ENCODE data around the gene ANKRD1.

The ANKRD1 gene

DNA sequence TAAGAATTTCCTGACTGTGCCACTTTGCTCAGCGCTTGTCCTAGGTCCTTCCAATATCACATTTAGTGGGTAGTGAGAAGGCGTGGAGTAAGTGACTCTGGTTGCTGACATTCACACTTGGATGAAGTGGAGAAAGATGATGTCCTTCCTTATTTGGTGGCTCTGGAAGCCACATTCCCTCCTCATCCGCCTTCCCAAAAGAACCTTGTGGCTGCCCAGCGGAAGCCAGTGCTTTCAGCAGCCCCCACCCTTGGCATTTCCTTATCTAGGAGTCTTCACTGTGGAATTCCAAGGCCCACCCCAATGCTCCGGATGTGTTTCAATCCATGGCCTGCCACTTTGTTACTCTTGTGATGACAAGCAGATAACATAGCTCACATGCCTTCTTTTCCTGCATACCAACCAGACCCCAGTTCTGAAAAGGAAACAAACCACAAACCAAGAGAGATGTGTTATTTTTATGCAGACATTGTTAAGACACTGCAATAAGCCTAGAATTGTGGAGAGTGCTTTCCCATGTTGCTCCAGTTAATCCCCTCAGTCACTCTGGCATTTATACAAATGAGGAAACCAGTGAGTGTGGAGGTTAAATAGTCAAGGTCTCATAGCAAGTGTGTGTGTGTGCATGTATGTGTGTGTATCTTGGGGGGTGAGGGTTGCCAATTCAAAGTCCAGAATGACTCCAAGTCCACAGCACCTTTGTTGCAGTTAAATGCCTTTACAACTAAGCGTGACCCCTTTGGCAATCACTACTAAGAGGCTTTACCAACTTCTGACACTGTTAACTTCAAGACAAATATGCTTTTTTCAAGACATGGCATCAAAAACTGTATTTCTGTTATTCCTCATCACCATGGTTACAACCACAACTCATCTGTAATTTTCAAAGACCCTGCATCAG is 10.3 kb upstream of the ANKRD1 start:
- Histone ChIP-seq H3K27me3 (ENCODE audit: control insufficient read depth, insufficient read depth, low read length) (no peaks in the 10 kb centered on the region), H3K9ac (ENCODE audit: low read depth, low read length) (peak overlapping the region; percentile 86), H3K4me2 (ENCODE audit: low read length) (peak overlapping the region; percentile 70), H3K4me3 (ENCODE audit: low read length) (peak overlapping the region; percentile 11), H3K4me1 (ENCODE audit: control insufficient read depth, insufficient read depth, low read length) (peaks cover 54% of the 10 kb centered on the region), H3K36me3 (ENCODE audit: insufficient read depth, low read length) (no peaks in the 10 kb centered on the region), H3K9me3 (replicated peaks; ENCODE audit: low read length) (no peaks in the 10 kb centered on the region)

DNA sequence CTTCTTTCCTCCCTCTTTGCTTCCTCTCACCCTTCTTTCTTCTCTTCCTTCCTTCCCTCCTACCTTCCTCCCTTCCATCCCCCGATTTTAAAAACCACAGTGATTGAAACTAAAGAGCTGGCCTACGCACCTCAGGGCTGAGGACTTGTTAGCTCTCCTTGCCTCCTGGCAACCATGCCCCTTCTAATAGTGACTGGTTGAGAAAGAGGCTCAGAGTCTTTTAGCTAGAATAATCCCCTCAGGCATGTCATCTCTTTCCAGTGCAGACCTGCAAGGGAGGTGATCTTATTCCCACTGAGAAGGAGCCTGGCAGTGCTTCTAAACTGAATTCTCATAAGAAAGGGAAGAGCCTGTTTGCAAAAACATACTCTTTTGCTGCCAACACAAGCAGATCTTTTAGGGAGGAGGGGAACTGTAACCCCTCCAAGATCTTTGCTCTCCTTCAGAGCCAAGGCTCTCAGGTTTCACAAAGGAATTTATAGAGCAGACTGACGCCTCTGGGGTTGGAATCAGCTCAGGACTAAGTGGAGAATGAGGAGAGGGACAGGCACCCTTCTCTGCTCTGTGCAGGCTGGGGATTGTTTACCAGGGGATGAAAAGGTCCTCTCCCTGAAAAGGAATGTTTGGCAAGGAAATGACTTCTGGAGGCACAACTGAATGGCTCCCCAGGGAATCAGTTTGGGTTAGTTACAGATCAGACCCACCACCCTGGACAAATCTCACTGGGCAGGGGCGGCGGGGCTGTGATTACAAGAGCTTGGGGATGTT is 9.4 kb upstream of the ANKRD1 start:
- Histone ChIP-seq H3K4me3 (ENCODE audit: low read length) (peak overlapping the region; percentile 49), H3K27me3 (ENCODE audit: control insufficient read depth, insufficient read depth, low read length) (no peaks in the 10 kb centered on the region), H3K4me1 (ENCODE audit: control insufficient read depth, insufficient read depth, low read length) (peaks cover 45% of the 10 kb centered on the region), H3K4me2 (ENCODE audit: low read length) (peak overlapping the region; percentile 70), H3K9ac (ENCODE audit: low read depth, low read length) (peak overlapping the region; percentile 86), H3K9me3 (replicated peaks; ENCODE audit: low read length) (no peaks in the 10 kb centered on the region), H3K36me3 (ENCODE audit: insufficient read depth, low read length) (no peaks in the 10 kb centered on the region)

DNA sequence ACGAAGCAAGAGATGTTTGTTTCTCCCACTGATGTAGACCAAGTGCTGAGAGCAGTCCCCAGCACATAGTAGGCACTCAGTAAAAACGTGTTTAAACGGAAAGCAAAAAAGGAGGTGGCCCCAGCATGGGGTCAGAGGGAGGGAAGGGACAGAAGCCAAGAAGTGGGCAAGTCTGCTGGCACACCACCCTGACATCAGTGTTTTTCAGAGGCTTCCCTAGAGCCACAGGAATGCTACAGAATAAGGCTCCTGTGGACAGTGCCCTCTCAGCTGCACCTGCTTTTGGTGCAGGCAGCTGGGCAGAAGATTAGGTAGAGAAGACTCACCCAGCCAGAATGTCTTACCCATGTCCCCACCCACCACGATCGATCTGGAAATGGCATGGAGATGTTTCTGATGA is 8.3 kb upstream of the ANKRD1 start:
- no peaks in the 10 kb centered on the region for H3K27me3 ChIP-seq (ENCODE audit: control insufficient read depth, insufficient read depth, low read length)
- H3K4me3 ChIP-seq (ENCODE audit: low read length), result peak overlapping the region; percentile 49
- peak overlapping the region; percentile 70 for H3K4me2 ChIP-seq (ENCODE audit: low read length)
- no peaks in the 10 kb centered on the region for H3K9me3 ChIP-seq (replicated peaks; ENCODE audit: low read length)
- peaks cover 51% of the 10 kb centered on the region for H3K4me1 ChIP-seq (ENCODE audit: control insufficient read depth, insufficient read depth, low read length)
- no peaks in the 10 kb centered on the region for H3K36me3 ChIP-seq (ENCODE audit: insufficient read depth, low read length)
- peak overlapping the region; percentile 86 for H3K9ac ChIP-seq (ENCODE audit: low read depth, low read length)

DNA sequence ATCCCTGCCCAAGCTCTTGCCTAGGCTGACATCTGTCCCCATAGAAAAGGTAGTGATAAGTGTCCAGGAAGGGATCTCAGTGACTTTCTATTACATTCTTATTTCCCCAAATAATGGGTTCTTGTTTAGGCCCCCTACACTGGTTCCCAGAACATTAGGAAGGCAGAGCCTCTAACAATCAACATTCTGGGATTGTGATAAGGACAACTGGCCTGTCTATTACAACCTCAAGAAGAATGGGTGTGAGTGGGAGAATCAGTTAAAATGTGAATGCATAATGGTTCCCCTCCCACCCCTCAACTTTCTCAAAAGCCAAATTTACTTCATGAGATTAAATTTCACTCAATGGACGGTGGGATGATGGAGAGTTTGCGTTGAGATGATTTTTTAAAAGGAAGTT is 6.4 kb upstream of the ANKRD1 start:
- no peak overlapping the region for H3K4me2 ChIP-seq (ENCODE audit: low read length)
- no peaks in the 10 kb centered on the region for H3K9me3 ChIP-seq (replicated peaks; ENCODE audit: low read length)
- H3K9ac ChIP-seq (ENCODE audit: low read depth, low read length), result no peak overlapping the region
- H3K36me3 ChIP-seq (ENCODE audit: insufficient read depth, low read length), result no peaks in the 10 kb centered on the region
- H3K4me1 ChIP-seq (ENCODE audit: control insufficient read depth, insufficient read depth, low read length), result peaks cover 50% of the 10 kb centered on the region
- H3K27me3 ChIP-seq (ENCODE audit: control insufficient read depth, insufficient read depth, low read length), result no peaks in the 10 kb centered on the region
- H3K4me3 ChIP-seq (ENCODE audit: low read length), result no peak overlapping the region

DNA sequence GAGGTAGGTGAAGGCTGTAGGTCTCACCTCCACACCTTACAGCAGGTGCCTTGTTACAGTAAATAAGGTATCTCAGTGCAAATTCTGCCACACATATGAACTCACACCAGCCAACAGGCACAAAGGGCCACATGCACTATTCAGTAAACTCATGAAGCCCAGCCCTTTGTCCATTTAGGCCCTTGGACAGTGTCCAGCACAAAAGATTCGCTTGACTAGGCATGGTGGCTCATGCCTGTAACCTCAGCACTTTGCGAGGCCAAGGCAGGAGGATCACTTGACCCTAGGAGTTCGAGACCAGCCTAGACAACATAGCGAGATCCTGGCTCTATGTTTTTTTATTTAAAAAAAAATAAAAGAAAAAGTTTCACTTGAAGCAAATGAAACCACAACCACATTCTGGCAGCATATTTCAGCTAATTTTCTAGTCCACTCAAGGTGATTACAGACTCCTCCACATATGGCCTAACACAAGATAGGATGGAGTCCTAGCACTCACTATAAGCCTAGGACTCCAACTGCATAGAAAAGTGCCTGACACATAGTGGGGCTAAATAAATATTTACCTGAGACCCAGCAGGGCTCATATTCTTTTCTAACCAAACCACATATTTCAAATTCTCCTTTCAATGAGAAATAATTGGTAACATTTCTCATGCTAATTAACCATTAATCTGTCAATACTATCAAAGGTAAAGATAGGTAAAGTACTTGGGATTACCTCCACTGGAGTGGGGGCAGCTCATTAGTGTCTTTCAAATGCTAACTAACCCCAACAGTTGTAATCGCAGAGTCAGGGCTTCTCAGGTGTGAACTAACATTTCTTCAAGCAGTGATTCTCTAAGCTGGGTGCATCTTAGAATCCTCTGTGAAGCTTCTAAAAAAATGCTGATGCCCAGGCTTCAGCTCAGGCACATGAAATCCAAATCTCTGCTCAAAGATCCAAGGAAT is 4.5 kb upstream of the ANKRD1 start:
- Histone ChIP-seq H3K4me1 (ENCODE audit: control insufficient read depth, insufficient read depth, low read length) (peaks cover 41% of the 10 kb centered on the region), H3K9ac (ENCODE audit: low read depth, low read length) (no peak overlapping the region), H3K27me3 (ENCODE audit: control insufficient read depth, insufficient read depth, low read length) (no peaks in the 10 kb centered on the region), H3K4me3 (ENCODE audit: low read length) (no peak overlapping the region), H3K9me3 (replicated peaks; ENCODE audit: low read length) (no peaks in the 10 kb centered on the region), H3K4me2 (ENCODE audit: low read length) (no peak overlapping the region), H3K36me3 (ENCODE audit: insufficient read depth, low read length) (no peaks in the 10 kb centered on the region)

DNA sequence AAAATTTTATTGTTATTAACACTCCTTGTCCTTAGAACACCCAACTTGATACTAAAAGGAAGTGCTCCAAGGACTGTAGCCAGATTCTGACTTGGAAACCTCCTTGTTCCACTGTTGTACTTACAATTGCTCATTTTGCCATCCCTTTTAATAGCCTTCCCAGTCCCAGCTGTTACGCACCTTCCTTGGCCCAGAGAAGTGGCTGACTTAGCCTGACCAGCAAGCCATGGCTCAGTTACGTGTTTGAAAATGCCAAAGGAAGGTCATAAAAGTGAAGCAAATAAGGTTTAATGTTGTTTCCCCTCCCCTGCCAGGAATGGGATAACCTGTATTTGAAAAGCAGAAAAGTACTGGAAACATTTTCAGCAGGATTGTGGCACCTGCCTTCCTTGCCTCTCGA is 3.7 kb upstream of the ANKRD1 start:
- Histone ChIP-seq H3K36me3 (ENCODE audit: insufficient read depth, low read length) (no peaks in the 10 kb centered on the region), H3K9ac (ENCODE audit: low read depth, low read length) (peak overlapping the region; percentile 4), H3K9me3 (replicated peaks; ENCODE audit: low read length) (no peaks in the 10 kb centered on the region), H3K4me2 (ENCODE audit: low read length) (no peak overlapping the region), H3K27me3 (ENCODE audit: control insufficient read depth, insufficient read depth, low read length) (no peaks in the 10 kb centered on the region), H3K4me3 (ENCODE audit: low read length) (no peak overlapping the region), H3K4me1 (ENCODE audit: control insufficient read depth, insufficient read depth, low read length) (peaks cover 37% of the 10 kb centered on the region)

DNA sequence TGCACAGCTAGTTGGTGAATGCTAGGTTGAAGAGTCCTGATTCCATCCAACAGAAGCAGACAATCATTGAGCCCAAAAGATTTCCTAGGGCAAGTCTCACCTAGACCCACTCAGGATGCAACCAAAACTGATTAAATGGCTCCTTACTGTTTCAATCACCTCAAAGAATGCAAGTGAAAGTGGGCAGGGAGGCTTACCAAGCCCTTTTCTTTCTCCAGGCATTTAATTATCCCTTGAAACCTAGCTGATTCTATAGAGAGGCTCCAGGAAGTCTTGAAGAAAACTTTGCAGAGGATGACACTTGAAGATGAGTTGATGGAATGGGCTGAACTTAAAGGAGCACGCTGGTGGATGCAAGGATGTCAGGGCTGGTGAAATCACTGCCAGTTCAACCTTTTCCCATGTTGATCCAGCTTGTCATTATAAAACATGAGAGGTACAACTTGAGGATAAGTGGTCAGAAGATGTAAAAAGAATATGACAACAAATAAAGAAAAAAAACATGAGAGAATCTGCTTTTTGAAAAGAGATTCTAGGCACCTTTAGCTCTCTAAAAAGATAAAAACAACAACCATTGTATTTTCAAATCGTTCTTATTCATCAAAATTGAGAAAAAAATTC is 2.3 kb upstream of the ANKRD1 start:
- H3K36me3 ChIP-seq (ENCODE audit: insufficient read depth, low read length), result peaks cover 10% of the 10 kb centered on the region
- H3K4me1 ChIP-seq (ENCODE audit: control insufficient read depth, insufficient read depth, low read length), result peaks cover 26% of the 10 kb centered on the region
- H3K27me3 ChIP-seq (ENCODE audit: control insufficient read depth, insufficient read depth, low read length), result no peaks in the 10 kb centered on the region
- H3K4me3 ChIP-seq (ENCODE audit: low read length), result no peak overlapping the region
- no peak overlapping the region for H3K9ac ChIP-seq (ENCODE audit: low read depth, low read length)
- no peaks in the 10 kb centered on the region for H3K9me3 ChIP-seq (replicated peaks; ENCODE audit: low read length)
- H3K4me2 ChIP-seq (ENCODE audit: low read length), result no peak overlapping the region

DNA sequence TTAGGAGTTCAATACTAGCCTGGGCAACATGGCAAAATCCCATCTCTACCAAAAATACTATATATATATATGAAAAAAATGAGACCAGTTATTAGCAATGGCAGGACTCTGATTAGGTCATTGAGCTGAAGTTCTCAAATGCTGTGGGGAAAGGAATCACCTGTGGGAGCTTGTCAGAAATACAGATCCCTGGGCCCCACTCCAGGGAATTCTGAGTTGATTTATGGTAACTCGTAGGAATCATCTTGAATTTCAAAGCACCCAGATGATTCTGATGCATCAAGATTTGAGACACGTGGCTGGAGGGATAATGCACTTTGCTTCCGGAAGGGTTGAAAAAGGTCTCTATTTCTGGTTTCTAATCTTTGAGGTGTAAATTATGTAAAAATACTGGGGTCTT is 1.0 kb upstream of the ANKRD1 start:
- peaks cover 24% of the 10 kb centered on the region for H3K36me3 ChIP-seq (ENCODE audit: insufficient read depth, low read length)

DNA sequence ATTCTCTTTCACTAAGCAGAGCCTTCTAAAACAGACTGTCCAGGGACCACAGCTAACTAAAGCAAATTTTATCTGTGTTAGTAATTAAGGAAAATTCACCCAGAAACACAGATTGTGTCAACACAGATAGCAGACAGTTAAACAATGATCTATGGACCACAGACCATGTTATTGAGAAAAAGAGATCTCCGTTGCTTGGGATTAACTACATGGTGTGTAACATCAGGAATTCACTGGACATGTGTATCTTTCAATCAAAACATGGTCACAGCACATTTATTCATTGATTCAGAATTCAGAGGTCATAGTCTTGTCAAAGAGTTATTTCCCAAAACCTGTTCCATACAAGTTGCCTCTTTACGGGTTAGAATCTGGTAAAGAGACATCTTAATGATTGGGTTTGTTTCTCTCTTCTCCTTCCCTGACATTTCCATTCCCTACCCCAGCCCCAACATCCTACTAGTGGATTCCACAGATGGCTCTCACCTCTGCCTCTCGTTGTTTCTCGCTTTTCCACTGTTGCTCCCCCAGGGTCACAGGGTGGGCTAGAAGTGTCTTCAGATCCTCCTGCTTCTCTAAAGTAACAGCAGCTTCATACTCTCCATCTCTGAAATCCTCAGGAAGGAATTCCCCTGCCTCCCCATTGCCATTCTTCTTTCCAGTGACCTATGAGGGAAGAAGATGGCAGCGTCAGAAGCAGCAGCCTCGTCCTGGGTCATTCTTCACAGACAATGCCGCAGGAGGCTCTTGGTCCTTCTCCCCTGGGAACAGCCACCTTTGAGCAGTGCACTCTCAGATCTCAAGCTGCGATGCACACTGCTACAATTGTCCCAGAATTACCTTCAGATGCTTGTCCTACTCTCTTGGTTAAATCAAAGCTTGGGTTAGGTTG is 958 bp downstream of the ANKRD1 start:
- peak overlapping the region; percentile 74 for H3K4me3 ChIP-seq (ENCODE audit: low read length)

More for the DNA sequence above, 1.0 kb upstream of the ANKRD1 start:
- Histone ChIP-seq H3K4me1 (ENCODE audit: control insufficient read depth, insufficient read depth, low read length) (peaks cover 38% of the 10 kb centered on the region), H3K4me2 (ENCODE audit: low read length) (peak overlapping the region; percentile 82), H3K9ac (ENCODE audit: low read depth, low read length) (peak overlapping the region; percentile 38), H3K9me3 (replicated peaks; ENCODE audit: low read length) (no peaks in the 10 kb centered on the region), H3K27me3 (ENCODE audit: control insufficient read depth, insufficient read depth, low read length) (no peaks in the 10 kb centered on the region), H3K4me3 (ENCODE audit: low read length) (no peak overlapping the region)

DNA sequence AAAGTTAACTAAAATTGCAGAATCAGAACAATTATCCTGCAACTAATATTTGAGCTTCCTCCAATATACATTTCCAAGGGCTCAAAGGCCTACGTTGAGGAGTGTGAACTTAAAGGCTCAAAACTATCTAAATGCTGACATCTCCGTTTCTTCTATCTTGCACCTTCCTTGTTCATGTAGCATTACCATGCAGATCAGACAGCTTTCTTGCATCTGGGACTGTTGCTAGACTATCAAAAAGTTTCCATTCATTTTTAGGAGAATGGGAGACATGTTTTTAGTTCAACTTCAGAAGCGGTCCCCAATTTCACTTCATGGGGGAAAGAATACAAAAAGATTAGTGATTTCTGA is 2.9 kb downstream of the ANKRD1 start:
- peaks cover 33% of the 10 kb centered on the region for H3K4me1 ChIP-seq (ENCODE audit: control insufficient read depth, insufficient read depth, low read length)
- no peaks in the 10 kb centered on the region for H3K9me3 ChIP-seq (replicated peaks; ENCODE audit: low read length)
- H3K9ac ChIP-seq (ENCODE audit: low read depth, low read length), result peak overlapping the region; percentile 86
- peak overlapping the region; percentile 82 for H3K4me2 ChIP-seq (ENCODE audit: low read length)
- H3K27me3 ChIP-seq (ENCODE audit: control insufficient read depth, insufficient read depth, low read length), result no peaks in the 10 kb centered on the region
- peaks cover 60% of the 10 kb centered on the region for H3K36me3 ChIP-seq (ENCODE audit: insufficient read depth, low read length)
- H3K4me3 ChIP-seq (ENCODE audit: low read length), result peak overlapping the region; percentile 74

More for the DNA sequence above, 958 bp downstream of the ANKRD1 start:
- H3K9me3 ChIP-seq (replicated peaks; ENCODE audit: low read length), result no peaks in the 10 kb centered on the region
- peaks cover 41% of the 10 kb centered on the region for H3K36me3 ChIP-seq (ENCODE audit: insufficient read depth, low read length)
- no peaks in the 10 kb centered on the region for H3K27me3 ChIP-seq (ENCODE audit: control insufficient read depth, insufficient read depth, low read length)
- peaks cover 40% of the 10 kb centered on the region for H3K4me1 ChIP-seq (ENCODE audit: control insufficient read depth, insufficient read depth, low read length)
- H3K4me2 ChIP-seq (ENCODE audit: low read length), result peak overlapping the region; percentile 82
- H3K9ac ChIP-seq (ENCODE audit: low read depth, low read length), result peak overlapping the region; percentile 86

Data from skeletal muscle satellite cell (primary cell).